ENCODE results near the gene CACNG5. TPM values are rescaled to one million over a fixed set of nuclear protein-coding genes. Genes with fewer than 3 reads are reported as not detected.

The CACNG5 gene
- total RNA-seq, 4 donors from 2014 or later = not detected

DNA sequence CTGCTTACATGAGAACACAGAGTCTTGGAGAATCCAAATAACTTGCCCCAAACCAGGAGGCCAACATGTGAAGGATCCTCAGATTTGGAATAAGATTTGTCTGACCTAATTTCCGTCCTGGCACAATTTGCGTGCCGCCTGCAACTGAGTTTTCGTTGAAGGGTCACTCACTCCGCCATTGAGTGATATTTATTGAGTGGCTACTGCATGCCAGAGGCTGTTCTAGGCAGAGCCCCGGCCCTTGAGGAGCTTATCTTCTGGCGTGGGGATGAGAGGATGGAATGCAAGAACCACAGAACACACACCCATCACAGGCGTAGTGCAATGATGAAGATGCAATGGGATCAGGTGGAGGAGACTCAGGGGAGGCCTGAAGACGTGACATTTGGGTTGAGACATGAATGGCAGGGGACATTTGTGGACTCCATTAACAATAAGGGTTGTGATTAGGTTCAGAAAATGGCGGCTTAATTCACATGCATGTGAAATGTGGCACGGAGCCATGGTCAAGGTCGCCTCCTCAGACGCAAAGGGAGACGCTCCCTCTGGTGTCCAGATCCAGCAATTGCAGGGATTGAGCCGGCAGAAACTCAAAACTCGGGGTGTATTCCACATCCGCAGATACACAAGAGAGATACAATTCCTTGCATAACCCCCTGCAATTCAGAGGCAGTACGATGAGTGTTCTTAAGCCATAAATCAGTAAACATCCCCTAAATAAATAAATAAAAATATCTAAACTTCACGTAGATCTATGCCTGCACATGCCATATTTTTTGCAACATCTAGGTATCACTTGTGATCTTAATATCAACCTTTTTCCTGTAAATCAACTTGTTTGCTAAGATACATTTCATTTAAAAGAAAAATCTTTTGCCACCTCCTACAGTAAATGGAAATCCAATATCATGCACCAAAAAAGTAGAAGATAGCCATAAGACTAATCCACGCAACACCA is 71.7 kb downstream of the CACNG5 start:
- TF ChIP-seq CTCF (IDR thresholded peaks at IDR 0.05) = peak; percentile 31 to 87 (median 76)
- no peak for TF ChIP-seq POLR2A (IDR thresholded peaks at IDR 0.05)
- H3K9me3 ChIP-seq = no peaks in the 10 kb centered on the region
- H3K27ac ChIP-seq = no peak overlapping the region
- no peak overlapping the region for H3K4me3 ChIP-seq
- no peaks in the 10 kb centered on the region for H3K4me1 ChIP-seq
- peak; percentile 45 to 87 (median 74) for DNase-seq
- H3K27me3 ChIP-seq = no peaks in the 10 kb centered on the region
- no peaks in the 10 kb centered on the region for H3K36me3 ChIP-seq

DNA sequence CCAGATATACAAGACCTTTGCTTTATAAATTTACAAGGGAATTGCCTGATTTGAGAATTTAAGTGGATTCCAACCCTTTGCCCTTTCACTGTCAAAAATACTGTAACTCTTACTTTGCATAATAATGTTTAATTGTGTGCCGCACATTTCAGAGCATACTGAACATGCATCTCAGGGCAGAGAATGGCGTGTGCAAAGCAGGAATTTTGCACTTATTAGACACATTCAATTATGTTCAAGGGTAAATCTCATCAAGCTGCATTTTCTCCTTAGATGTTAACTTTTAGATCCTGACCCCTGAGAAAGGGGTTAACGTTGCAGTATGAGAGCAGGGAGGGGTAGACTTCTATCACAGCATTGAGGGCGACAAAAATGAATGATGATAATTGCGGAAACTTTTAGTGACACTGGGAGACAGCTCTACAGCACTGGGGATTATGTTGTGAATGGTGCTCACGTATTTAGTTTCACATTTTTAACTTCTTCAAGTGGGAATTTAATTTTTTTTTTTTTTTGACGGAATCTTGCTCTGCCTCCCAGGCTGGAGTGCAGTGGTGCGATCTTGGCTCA is 75.0 kb downstream of the CACNG5 start:
- no peak for DNase-seq
- Histone ChIP-seq H3K27me3 (no peaks in the 10 kb centered on the region), H3K9me3 (no peaks in the 10 kb centered on the region), H3K4me3 (no peak overlapping the region), H3K4me1 (no peaks in the 10 kb centered on the region), H3K27ac (no peak overlapping the region), H3K36me3 (no peaks in the 10 kb centered on the region)
- TF ChIP-seq POLR2A (IDR thresholded peaks at IDR 0.05) = no peak
- TF ChIP-seq CTCF (IDR thresholded peaks at IDR 0.05) = no peak

DNA sequence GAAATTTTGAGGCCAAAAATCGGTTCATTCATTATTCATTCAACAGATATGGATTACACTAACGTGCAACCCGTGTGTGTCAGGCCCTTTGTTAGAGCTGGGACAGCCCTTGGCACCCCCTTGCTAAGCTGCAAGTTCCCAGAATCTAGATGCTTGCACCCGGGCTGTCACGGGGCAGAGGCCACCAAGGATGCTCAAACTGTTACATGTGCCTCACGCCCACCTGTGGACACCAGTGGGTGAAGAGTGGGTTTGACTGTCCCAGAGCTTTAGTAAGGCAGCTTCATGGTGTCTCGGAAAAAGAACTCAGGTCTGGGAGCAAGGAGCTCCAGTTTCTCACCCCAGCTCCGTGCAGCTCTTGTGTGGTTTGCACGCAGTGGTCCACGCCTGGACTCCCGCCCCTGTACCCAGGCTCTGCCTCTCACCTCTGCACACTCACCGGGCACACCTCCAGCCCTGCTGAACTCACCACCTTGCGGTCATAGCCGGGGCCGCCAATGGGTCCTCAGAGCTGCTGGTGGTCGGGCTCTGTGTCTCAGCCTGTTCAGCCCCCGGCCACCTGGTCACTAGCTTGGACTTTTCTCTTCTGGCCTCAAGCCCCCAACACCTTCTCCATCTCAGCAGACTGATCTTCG is 75.9 kb downstream of the CACNG5 start:
- Histone ChIP-seq H3K4me3 (no peak overlapping the region), H3K9me3 (no peaks in the 10 kb centered on the region), H3K27me3 (no peaks in the 10 kb centered on the region), H3K36me3 (no peaks in the 10 kb centered on the region), H3K27ac (no peak overlapping the region), H3K4me1 (no peaks in the 10 kb centered on the region)
- no peak for DNase-seq
- no peak for TF ChIP-seq CTCF (IDR thresholded peaks at IDR 0.05)
- TF ChIP-seq POLR2A (IDR thresholded peaks at IDR 0.05) = no peak

GRCh38 chr17:66915204-66915611 is 80.3 kb downstream of the CACNG5 start:
- Histone ChIP-seq H3K36me3 (no peaks in the 10 kb centered on the region), H3K27ac (no peak overlapping the region), H3K4me1 (no peaks in the 10 kb centered on the region), H3K9me3 (no peaks in the 10 kb centered on the region), H3K4me3 (no peak overlapping the region), H3K27me3 (no peaks in the 10 kb centered on the region)
- peak in 1 of 3 donors; percentile 60 for DNase-seq
- TF ChIP-seq POLR2A (IDR thresholded peaks at IDR 0.05) (no peak), CTCF (IDR thresholded peaks at IDR 0.05) (peak in 4 of 6 experiments; percentile 11 to 54 (median 44))

GRCh38 chr17:66915792-66916191 is 80.9 kb downstream of the CACNG5 start:
- DNase-seq = no peak
- Histone ChIP-seq H3K4me1 (no peaks in the 10 kb centered on the region), H3K27me3 (no peaks in the 10 kb centered on the region), H3K9me3 (no peaks in the 10 kb centered on the region), H3K4me3 (no peak overlapping the region), H3K36me3 (no peaks in the 10 kb centered on the region), H3K27ac (no peak overlapping the region)
- TF ChIP-seq POLR2A (IDR thresholded peaks at IDR 0.05) (no peak), CTCF (IDR thresholded peaks at IDR 0.05) (no peak)
